Left hindlimb (tissue), 1 donor: ENCODE data around the gene ARHGAP1.
A peak's percentile ranks its signal among the peaks of the same experiment; 100 is the strongest.
"Not testable (repeated sequence)": the region's sequence is repeated elsewhere in the genome, so short reads cannot be mapped to it uniquely, and the experiment has no call there.

Source experiments
- DNase-seq: peaks from one replicate; pipeline ENCODE4 v3.0.0-alpha.2; 2018

ARHGAP1 gene

GRCh38 chr11:46670521-46670920, 29.9 kb downstream of the ARHGAP1 start:
- not testable (repeated sequence) for DNase-seq

DNA sequence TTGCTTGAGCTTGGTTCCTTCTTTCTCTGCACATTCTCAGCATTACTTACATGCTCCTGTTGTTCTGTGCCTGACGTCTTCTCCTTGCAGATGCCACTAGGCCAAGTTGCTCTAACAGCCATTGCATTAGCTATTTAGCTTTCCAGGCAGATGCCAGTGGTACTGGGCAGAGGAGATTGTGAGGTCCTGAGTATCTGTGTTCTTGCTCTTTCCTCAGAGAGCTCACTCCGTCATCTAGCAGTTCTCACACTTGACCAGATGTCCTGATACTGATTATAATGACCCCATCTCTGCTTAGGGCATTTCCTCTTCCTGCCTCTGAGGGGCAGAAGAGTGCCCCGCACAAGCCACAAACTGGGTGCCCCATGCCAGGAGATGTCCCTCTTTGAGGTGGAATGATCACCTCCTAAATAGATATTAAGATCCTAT, 30.7 kb downstream of the ARHGAP1 start:
- DNase-seq = no peak

- DNase-seq = no peak
These were observed 31.8 kb downstream of the ARHGAP1 start for GRCh38 chr11:46668480-46669085.

GRCh38 chr11:46667043-46667481, 33.4 kb downstream of the ARHGAP1 start:
- peak; percentile 54 for DNase-seq

GRCh38 chr11:46666516-46666915, 33.9 kb downstream of the ARHGAP1 start:
- no peak for DNase-seq

- DNase-seq = no peak
These were observed 35.1 kb downstream of the ARHGAP1 start for GRCh38 chr11:46665356-46665755.

DNA sequence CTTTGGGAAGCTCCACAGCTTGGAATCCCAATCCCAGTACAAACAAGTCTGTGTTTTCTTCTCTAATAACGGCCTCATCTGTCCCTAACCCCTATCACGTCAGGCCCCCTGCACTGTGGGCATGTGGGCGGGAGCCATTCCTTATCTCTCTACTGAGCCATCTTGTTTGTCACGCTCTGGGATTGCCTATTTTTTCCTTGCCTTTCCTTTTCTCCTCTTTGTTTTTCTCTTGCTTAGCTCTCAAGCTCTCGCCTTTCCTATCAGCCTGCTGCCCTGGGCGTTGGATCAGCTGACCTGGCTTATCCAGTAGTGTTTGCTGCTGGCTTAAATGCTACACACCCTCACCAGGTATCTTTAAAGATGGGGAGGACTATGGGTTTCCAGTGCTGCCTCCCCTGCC, 35.8 kb downstream of the ARHGAP1 start:
- DNase-seq = no peak

DNA sequence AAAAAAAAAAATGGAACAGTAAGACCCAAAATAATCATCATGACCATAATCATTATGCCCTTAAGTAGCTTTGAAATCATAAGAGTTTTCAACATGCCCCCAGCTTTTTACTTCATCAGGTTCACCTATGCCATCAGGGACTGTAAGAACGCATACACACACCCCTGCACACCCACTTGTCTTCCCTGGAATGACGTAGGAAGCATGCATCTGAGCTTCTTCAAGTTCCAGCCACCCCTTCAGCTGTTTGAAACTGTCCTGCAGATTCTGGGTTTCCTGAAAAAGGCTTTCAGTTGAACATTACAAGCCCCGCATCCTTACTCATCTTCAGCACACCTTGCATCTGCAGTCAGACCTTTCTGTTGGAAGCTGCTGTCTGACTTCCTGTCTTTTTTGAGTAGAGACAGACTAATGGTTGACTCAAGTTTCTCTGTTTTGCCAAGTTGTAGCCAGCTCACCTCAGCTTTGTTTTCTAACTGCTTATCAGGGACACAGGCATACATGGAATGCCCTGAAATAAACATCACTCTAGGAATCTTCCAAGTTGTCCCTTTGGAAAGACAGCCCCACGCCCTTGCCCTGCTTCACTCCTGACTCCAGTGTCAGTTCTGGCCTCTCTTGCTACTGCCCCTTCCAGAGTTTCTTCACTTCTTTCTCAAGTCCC, 37.0 kb downstream of the ARHGAP1 start:
- DNase-seq = no peak

GRCh38 chr11:46662366-46662765, 38.1 kb downstream of the ARHGAP1 start:
- no peak for DNase-seq

GRCh38 chr11:46661836-46662235, 38.6 kb downstream of the ARHGAP1 start:
- DNase-seq = no peak

- DNase-seq = no peak
These were observed 40.5 kb downstream of the ARHGAP1 start for GRCh38 chr11:46659908-46660307.

DNA sequence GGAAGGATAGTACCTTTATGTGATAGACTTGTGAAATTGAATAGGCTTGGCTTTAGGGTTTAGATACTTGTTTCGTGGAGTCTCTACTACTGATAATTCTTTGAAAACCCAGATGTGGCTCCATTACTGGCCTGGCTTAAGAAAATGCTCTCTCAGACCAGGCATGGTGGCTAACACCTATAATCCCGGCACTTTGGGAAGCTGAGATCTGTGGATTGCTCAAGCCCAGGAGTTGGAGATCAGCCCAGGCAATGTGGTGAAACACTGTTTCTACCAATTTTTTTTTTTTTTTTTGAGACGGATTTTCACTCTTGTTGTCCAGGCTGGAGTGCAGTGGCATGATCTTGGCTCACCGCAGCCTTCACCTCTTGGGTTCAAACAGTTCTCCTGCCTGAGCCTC, 42.2 kb downstream of the ARHGAP1 start:
- DNase-seq = no peak

DNA sequence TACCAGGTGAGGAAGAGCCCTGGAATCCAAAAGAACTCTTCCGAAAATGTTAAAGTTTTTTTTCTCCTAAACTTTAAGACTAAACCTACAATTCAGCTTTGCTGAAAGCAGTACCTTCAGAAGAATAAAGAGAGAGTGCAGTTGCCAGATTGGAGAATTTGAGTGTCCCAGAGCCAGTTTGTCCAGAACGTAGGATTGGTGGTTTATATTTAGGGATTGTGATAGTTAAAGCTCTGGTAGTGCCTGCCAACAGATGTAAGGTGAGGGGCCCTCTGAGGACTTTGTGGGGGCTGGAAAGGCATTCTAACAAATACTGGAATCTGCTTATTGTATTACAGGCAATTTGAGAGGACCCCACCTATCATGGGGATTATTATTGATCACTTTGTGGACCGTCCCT, 43.2 kb downstream of the ARHGAP1 start:
- no peak for DNase-seq

DNA sequence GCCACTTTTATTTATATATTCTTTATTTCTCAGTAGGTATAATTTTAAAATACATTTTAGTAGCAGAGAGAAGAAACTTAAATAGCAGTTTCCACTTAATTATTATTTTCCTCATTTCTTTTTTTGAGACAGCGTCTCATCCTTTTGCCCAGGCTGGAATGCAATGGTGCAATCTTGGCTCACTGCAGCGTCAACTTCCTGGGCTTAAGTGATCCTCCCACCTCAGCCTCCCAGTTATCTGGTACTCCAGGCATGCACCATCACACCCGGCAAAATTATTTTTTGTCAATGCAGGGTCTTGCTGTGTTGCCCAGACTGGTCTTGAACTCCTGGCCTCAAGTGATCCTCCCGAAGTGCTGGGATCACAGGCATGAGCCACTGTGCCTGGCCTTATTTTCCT, 44.8 kb downstream of the ARHGAP1 start:
- DNase-seq = no peak

- DNase-seq = no peak
These were observed 51.2 kb downstream of the ARHGAP1 start for GRCh38 chr11:46649180-46649738.

DNA sequence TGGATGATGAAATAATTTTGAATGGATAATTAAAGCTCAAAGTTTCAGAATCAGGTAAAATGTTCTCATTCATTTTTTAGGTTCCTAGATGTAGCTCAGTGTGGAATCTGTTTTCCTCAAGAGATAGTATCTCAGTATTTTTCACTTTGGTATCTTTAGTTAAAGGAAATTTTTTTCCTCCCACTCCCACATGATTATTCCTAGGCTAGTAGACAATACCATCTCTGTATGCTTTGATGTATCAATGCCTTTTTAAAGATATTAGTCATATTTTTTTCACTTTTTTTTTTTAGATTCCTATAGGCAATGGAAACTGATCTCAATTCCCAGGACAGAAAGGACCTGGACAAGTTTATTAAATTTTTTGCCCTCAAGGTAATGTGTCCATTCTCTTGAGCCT, 56.4 kb downstream of the ARHGAP1 start:
- no peak for DNase-seq

DNA sequence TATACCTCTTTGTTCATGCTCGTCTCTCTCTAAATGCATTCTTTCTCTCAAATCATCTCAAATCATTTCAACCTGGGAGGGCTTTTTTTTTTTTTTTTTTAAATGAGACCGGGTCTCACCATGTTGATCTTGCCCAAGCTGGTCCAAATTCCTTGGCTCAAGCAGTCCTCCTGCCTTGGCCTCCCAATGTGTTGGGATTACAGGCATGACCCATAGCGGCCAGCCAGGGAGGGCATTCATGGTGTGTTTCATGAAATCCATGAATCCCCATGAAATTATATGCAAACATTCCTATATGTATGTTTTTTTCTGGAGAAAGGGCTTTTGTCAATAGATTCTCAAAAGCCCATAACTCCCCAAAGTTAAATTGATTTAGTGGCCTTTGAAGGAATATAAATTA, 56.9 kb downstream of the ARHGAP1 start:
- DNase-seq = no peak

- DNase-seq = no peak
These were observed 57.6 kb downstream of the ARHGAP1 start for GRCh38 chr11:46642627-46643335.

DNA sequence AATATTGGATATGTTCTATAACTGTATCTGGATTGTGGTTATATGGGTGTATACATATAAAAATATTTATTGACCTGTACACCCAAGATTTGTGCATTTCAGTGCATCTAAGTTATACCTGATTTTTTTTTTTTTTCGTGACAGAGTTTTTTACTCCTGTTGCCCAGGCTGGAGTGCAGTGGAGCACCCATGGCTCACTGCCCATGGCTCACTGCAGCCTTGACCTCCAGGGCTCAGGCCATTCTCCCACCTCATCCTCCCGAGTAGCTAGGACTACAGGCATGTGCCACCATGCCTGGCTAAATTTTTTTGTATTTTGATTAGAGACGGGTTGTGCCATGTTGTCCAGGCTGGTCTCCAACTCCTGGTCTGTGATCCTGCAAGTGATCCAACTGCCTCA, 58.8 kb downstream of the ARHGAP1 start:
- DNase-seq = no peak

- DNase-seq = no peak
These were observed 60.2 kb downstream of the ARHGAP1 start for GRCh38 chr11:46640036-46640788.

DNA sequence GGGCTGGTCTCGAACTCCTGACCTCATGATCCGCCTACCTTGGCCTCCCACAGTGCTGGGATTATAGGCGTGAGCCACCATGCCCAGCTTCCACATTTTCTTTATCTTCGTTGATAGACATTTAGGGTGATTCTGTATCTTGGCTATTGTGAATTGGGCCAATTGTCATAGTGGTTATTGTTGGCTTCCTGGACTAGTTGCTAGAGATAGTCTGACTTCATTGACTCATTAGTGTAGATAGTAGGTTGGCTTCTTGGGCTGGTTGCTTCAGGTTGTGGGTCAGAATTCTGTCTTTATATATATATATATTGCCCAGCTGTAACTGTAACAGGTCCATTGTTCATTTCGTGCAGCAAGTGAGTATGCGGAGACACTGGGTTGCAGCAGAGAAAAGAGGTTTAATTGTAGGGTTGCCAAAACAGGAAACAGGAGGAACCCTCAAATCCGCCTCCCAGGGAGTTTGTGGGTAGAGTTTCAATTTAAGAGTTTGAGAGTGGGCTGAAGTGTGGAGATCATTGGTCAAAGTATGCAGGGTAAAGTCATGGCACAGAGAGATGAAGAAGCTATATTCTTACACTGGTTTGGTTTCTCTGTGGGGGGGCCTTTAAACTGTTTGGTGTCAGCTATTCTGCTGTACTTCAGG, 61.1 kb downstream of the ARHGAP1 start:
- no peak for DNase-seq

DNA sequence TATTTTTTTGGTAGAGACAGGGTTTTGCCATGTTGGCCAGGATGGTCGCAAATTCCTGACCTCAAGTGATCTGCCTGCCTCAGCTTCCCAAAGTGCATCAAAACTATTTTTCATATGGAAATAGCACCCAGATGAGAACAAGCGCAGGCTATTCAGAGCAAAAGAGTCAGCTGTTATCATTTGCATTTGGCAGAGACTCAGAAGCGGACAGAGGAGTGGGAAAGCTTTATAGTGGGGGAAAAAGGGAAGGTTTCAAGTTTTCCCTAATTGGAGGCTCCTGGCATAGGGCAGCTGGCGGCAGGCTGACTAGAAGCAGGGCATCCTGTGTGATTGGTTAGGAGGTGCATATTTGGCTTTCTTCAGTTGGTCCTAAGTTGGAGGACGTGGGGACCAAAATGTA, 62.9 kb downstream of the ARHGAP1 start:
- no peak for DNase-seq
